K562 (cell line): ENCODE measurements around the gene CSTF2T. TPM values are rescaled to one million over a fixed set of nuclear protein-coding genes. Genes with fewer than 3 reads are reported as not detected.

ENCODE experiments used
- ATAC-seq: fragments of 200-7000 bp; cut with Tn5 transposase; 3 replicates; pipeline ENCODE4 v1.9.1; 2020; ENCODE audit warnings: moderate library complexity
- BruUV-seq: library from RNA; stranded (reverse); fragments of 400-500 nt; replicated peaks from 2 replicates; lab custom pipeline; 2021; lab: Mats Ljungman, UMichigan
- CTCF ChIA-PET: fragments of 300-600 bp; formaldehyde crosslinking; extraction: SDS; loops from one replicate; lab custom pipeline; 2021; ENCODE audit warnings: low intra/inter-chr PET ratio; lab: Yijun Ruan, JAX
- POLR2A ChIA-PET: fragments of 300-600, 350-650 bp; sonication (Branson Sonifier 250); formaldehyde crosslinking; extraction: SDS; loops from one replicate; lab custom pipeline; 2021; ENCODE audit warnings: antibody characterized with exemption, inconsistent platforms; lab: Yijun Ruan, JAX
- DNase-seq, 4 experiments: peaks; one replicate each; pipeline versions ENCODE4 v3.0.0 to v3.0.0-alpha.2; 2011 to 2018; ENCODE audit warnings: low spot score in 3 of 4, mixed read lengths in 3 of 4; ENCODE audit errors: extremely low read depth in 1 of 4
- FAIRE-seq: peaks from 2 replicates; lab custom pipeline; 2011; peaks lifted over from hg19 to GRCh38; lab: Jason Lieb, UNC
- H2AFZ ChIP-seq: 2 replicates; pipeline ENCODE4 v1.6.0; 2011; ENCODE audit warnings: low read depth, low read length, control low read depth, inconsistent platforms
- H3K27ac ChIP-seq: fragments of 200-600 bp; 3 replicates; pipeline ENCODE4 v1.8.0; 2011; ENCODE audit warnings: low read depth, mild to moderate bottlenecking, control low read depth, inconsistent platforms, low read length, moderate library complexity, mixed read lengths; ENCODE audit errors: extremely low read depth
- H3K27me3 ChIP-seq, 2 experiments: fragments of 300-600 bp in 1 of 2; 2 replicates in 1 of 2; 3 replicates in 1 of 2; pipeline versions ENCODE4 v1.6.0 to v1.8.0; 2011; ENCODE audit warnings: inconsistent platforms in 2 of 2, low read length in 2 of 2, mild to moderate bottlenecking in 1 of 2, mixed read lengths in 1 of 2, moderate library complexity in 1 of 2; ENCODE audit not compliant: control insufficient read depth in 2 of 2, insufficient read depth in 2 of 2
- H3K36me3 ChIP-seq: fragments of 300-600 bp; 3 replicates; pipeline ENCODE4 v1.8.0; 2011; ENCODE audit warnings: mild to moderate bottlenecking, low read length, inconsistent platforms; ENCODE audit not compliant: control insufficient read depth, insufficient read depth
- H3K4me1 ChIP-seq, 2 experiments: fragments of 200-600 bp in 1 of 2; replicated peaks in 1 of 2; 2 replicates in 1 of 2; 3 replicates in 1 of 2; pipeline versions ENCODE4 v1.5.1 to v1.8.0; 2011; ENCODE audit warnings: inconsistent platforms in 2 of 2, low read length in 2 of 2, mild to moderate bottlenecking in 1 of 2, mixed read lengths in 1 of 2, moderate library complexity in 1 of 2; ENCODE audit not compliant: control insufficient read depth in 2 of 2, insufficient read depth in 2 of 2
- H3K4me2 ChIP-seq: 2 replicates; pipeline ENCODE4 v1.6.1; 2011; ENCODE audit warnings: low read length, control low read depth, inconsistent platforms, mixed read lengths; ENCODE audit not compliant: insufficient read depth
- H3K4me3 ChIP-seq: fragments of 200-600 bp; sonication (generic), shearing (Covaris generic); 2 replicates; pipeline ENCODE4 v1.5.1; 2016; ENCODE audit warnings: control low read depth, inconsistent platforms
- H3K79me2 ChIP-seq: fragments of 200-600 bp; 3 replicates; pipeline ENCODE4 v1.8.0; 2011; ENCODE audit warnings: low read length, inconsistent platforms; ENCODE audit not compliant: control insufficient read depth, insufficient read depth
- H3K9ac ChIP-seq, 2 experiments: 2 replicates each; pipeline versions ENCODE4 v1.6.0 to v1.6.1; 2011; ENCODE audit warnings: low read depth in 2 of 2, low read length in 2 of 2, control low read depth in 1 of 2, inconsistent platforms in 1 of 2, mild to moderate bottlenecking in 1 of 2, mixed read lengths in 1 of 2; ENCODE audit not compliant: insufficient read depth in 1 of 2
- H3K9me1 ChIP-seq: one replicate; pipeline ENCODE4 v1.6.0; 2011; ENCODE audit warnings: inconsistent platforms, mild to moderate bottlenecking, low read length, moderate library complexity; ENCODE audit not compliant: control insufficient read depth, insufficient read depth
- H3K9me3 ChIP-seq: replicated peaks from 2 replicates; pipeline ENCODE4 v1.5.1; 2011; ENCODE audit warnings: low read depth, low read length, inconsistent platforms; ENCODE audit not compliant: control insufficient read depth, insufficient read depth
- H4K20me1 ChIP-seq: replicated peaks from 2 replicates; pipeline ENCODE4 v1.6.1; 2011; ENCODE audit warnings: low read length, inconsistent platforms, mixed read lengths; ENCODE audit not compliant: control insufficient read depth, insufficient read depth
- ARHGAP35 ChIP-seq: fragments of 450-650 bp; IDR thresholded peaks from 2 replicates; pipeline ENCODE4 v1.6.1; 2018; ENCODE audit not compliant: partially characterized antibody
- POLR3A ChIP-seq: IDR thresholded peaks from 2 replicates; pipeline ENCODE4 v1.6.1; 2011; ENCODE audit warnings: borderline replicate concordance, mild to moderate bottlenecking, moderate library complexity; ENCODE audit not compliant: insufficient read length, insufficient read depth; ENCODE audit errors: extremely low read depth
- RAD21 ChIP-seq, 2 experiments: fragments of 250-450 bp in 1 of 2; fragments of 450-650 bp in 1 of 2; sonication (Bioruptor Pico) in 1 of 2; formaldehyde crosslinking in 1 of 2; IDR thresholded peaks in 1 of 2; conservative IDR thresholded peaks in 1 of 2; 2 replicates each; pipeline versions ENCODE4 v1.4.0 to v1.8.0; 2020 to 2022; ENCODE audit warnings: mild to moderate bottlenecking in 2 of 2, moderate library complexity in 1 of 2
- ZBTB7A ChIP-seq: IDR thresholded peaks from 2 replicates; pipeline ENCODE4 v1.6.1; 2011; ENCODE audit warnings: low read depth, mild to moderate bottlenecking, low read length, moderate library complexity, borderline replicate concordance; ENCODE audit not compliant: control insufficient read depth
- ZNF354B ChIP-seq: fragments of 250-450 bp; sonication (Bioruptor Pico); IDR thresholded peaks from 2 replicates; pipeline ENCODE4 v1.4.0; 2020
- in situ Hi-C: fragments of 300-500 bp; cut with MboI; formaldehyde crosslinking; loops from 4 replicates; pipeline ENCODE4 v1.15.0; 2018; ENCODE audit warnings: inconsistent platforms, mixed read lengths
- intact Hi-C: fragments of 100-400 bp; cut with micrococcal nuclease; formaldehyde crosslinking; loops from 2 replicates; pipeline ENCODE4 v1.14.2; 2022
- polyA plus RNA-seq, 8 experiments: library from polyadenylated mRNA; depleted of rRNA in 4 of 8; stranded (reverse) in 5 of 8; unstranded in 3 of 8; fragments of >200 nt; fragmentation: Nextera tagmentation in 2 of 8; fragmentation: Illumina TruSeq in 1 of 8; extraction: Ambion mirVana in 2 of 8; extraction: Trizol in 1 of 8; gene quantifications; 2 replicates each; pipeline versions ENCODE4 v1.2.1 to v1.2.3, GENCODE V29; 2011 to 2014; ENCODE audit warnings: inconsistent platforms in 1 of 8, missing spikeins in 1 of 8
- total RNA-seq, 7 experiments: library from RNA; depleted of rRNA in 6 of 7; stranded (reverse); fragments of >200 nt in 6 of 7; fragmentation: Illumina TruSeq in 2 of 7; extraction: Trizol in 2 of 7; gene quantifications; 2 replicates each; pipeline versions ENCODE4 v1.2.1 to v1.2.3, GENCODE V29; 2011 to 2021; ENCODE audit warnings: low replicate concordance in 1 of 7
- TF ChIP-seq, protein P1 (sequence below): fragments of 250-450 bp; sonication (Bioruptor Pico); IDR thresholded peaks from 2 replicates; pipeline ENCODE4 v1.8.0; 2022; ENCODE audit warnings: moderate library complexity, mild to moderate bottlenecking, inconsistent platforms
- TF ChIP-seq, protein P2 (sequence below), 2 experiments: fragments of 450-650 bp in 1 of 2; sonication (generic) in 1 of 2; formaldehyde crosslinking in 1 of 2; IDR thresholded peaks; 2 replicates each; pipeline versions ENCODE4 v1.7.1 to v1.9.0; 2016 to 2022; ENCODE audit warnings: inconsistent platforms in 1 of 2, mild to moderate bottlenecking in 1 of 2, missing genetic modification reagents in 1 of 2

CSTF2T gene
- total and polyA plus RNA-seq, 9 of the 15 experiments (the other 6 are each of a cell fraction or from before 2014, with no cell fraction given), result 10.3 to 32.4 (median 24.2) TPM

DNA sequence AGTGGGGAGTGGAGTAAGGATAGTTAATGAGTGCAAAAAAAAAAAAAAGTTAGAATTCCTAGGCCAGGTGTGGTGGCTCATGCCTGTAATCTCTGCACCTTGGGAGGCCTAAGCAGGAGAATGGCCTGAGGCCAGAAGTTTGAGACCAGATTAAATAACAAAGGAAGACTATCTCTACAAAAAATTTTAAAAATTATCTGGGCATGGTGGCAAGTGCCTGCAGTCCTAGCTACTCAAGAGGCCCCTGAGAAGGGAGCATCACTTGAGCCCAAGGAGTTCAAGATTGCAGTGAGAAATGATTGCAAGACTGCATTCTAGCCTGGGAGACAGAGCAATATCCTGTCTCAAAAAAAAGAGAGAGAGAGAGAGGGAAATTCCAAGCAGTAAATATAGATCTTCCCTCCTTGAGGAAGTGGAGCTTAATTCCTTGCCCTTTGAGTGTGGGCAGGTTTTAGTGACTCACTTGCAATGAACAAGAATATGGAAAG, 19.5 kb upstream of the CSTF2T start:
- ChIA-PET POLR2A (no interaction called here), CTCF (no interaction called here)
- FAIRE-seq (no peak), DNase-seq (no peak), ATAC-seq (no peak)
- BruUV-seq, result no TSS peak
- H4K20me1 ChIP-seq, result no peaks in the 10 kb centered on the region
- no peaks in the 10 kb centered on the region for H3K27me3 ChIP-seq
- no peak overlapping the region for H3K27ac ChIP-seq
- H3K4me1 ChIP-seq, result no peaks in the 10 kb centered on the region
- no peaks in the 10 kb centered on the region for H3K9me1 ChIP-seq
- H3K9me3 ChIP-seq, result no peaks in the 10 kb centered on the region
- no peaks in the 10 kb centered on the region for H3K79me2 ChIP-seq
- intact Hi-C loops, result no loop called here
- H3K4me2 ChIP-seq, result no peak overlapping the region
- no peaks in the 10 kb centered on the region for H3K36me3 ChIP-seq
- in situ Hi-C loops, result no loop called here
- no peak overlapping the region for H2AFZ ChIP-seq
- H3K4me3 ChIP-seq, result no peak overlapping the region
- no peak overlapping the region for H3K9ac ChIP-seq
- TF ChIP-seq ARHGAP35 (no peak), POLR3A (no peak), RAD21 (CRISPR knock-in tag; conservative IDR thresholded peaks at IDR 0.05 in 1 of 2, IDR thresholded peaks at IDR 0.05 in 1 of 2) (no peak), ZBTB7A (no peak), ZNF354B (CRISPR knock-in tag) (no peak)
- TF ChIP-seq, protein P1, sequence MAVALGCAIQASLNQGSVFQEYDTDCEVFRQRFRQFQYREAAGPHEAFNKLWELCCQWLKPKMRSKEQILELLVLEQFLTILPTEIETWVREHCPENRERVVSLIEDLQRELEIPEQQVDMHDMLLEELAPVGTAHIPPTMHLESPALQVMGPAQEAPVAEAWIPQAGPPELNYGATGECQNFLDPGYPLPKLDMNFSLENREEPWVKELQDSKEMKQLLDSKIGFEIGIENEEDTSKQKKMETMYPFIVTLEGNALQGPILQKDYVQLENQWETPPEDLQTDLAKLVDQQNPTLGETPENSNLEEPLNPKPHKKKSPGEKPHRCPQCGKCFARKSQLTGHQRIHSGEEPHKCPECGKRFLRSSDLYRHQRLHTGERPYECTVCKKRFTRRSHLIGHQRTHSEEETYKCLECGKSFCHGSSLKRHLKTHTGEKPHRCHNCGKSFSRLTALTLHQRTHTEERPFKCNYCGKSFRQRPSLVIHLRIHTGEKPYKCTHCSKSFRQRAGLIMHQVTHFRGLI (CRISPR knock-in tag), result no peak
- TF ChIP-seq, protein P2, sequence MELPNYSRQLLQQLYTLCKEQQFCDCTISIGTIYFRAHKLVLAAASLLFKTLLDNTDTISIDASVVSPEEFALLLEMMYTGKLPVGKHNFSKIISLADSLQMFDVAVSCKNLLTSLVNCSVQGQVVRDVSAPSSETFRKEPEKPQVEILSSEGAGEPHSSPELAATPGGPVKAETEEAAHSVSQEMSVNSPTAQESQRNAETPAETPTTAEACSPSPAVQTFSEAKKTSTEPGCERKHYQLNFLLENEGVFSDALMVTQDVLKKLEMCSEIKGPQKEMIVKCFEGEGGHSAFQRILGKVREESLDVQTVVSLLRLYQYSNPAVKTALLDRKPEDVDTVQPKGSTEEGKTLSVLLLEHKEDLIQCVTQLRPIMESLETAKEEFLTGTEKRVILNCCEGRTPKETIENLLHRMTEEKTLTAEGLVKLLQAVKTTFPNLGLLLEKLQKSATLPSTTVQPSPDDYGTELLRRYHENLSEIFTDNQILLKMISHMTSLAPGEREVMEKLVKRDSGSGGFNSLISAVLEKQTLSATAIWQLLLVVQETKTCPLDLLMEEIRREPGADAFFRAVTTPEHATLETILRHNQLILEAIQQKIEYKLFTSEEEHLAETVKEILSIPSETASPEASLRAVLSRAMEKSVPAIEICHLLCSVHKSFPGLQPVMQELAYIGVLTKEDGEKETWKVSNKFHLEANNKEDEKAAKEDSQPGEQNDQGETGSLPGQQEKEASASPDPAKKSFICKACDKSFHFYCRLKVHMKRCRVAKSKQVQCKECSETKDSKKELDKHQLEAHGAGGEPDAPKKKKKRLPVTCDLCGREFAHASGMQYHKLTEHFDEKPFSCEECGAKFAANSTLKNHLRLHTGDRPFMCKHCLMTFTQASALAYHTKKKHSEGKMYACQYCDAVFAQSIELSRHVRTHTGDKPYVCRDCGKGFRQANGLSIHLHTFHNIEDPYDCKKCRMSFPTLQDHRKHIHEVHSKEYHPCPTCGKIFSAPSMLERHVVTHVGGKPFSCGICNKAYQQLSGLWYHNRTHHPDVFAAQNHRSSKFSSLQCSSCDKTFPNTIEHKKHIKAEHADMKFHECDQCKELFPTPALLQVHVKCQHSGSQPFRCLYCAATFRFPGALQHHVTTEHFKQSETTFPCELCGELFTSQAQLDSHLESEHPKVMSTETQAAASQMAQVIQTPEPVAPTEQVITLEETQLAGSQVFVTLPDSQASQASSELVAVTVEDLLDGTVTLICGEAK (IDR thresholded peaks at IDR 0.05), result no peak
- TF ChIP-seq, protein P2 (CRISPR knock-in tag; IDR thresholded peaks at IDR 0.05), result no peak
